Posterior cingulate gyrus (tissue), 11 donors: ENCODE data around the gene ACOXL.

Source experiments
- DNase-seq, 10 donors: peaks; one replicate each; pipeline versions ENCODE4 v3.0.0 to v3.0.0-alpha.2; 2020 to 2021; ENCODE audit warnings: mixed read lengths in 3 of 10
- intact Hi-C: fragments of 100-400 bp; cut with DNase I; formaldehyde crosslinking; loops from one replicate; pipeline ENCODE4 v1.15.1; 2023

ACOXL gene

DNA sequence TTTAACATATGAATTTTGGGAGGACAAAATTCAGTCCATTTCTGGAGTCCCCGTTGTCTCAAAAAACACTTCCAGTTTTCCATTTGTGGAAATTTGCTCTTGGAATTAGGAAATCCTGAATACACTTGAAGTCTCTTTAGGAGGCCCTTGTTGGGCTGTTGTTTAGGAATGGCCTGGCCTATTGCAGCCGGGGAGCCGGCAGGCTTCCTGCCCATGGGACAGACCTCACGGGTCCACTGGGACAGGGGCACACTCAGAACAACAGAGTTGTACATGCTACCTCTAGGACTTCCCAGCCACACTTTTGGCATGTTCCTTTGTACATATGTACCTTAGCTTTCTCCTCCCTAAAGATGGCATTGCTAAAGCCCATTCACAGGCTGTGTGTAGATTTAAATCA is 57.3 kb downstream of the ACOXL start:
- intact Hi-C loops: no loop called here
- no peak for DNase-seq

DNA sequence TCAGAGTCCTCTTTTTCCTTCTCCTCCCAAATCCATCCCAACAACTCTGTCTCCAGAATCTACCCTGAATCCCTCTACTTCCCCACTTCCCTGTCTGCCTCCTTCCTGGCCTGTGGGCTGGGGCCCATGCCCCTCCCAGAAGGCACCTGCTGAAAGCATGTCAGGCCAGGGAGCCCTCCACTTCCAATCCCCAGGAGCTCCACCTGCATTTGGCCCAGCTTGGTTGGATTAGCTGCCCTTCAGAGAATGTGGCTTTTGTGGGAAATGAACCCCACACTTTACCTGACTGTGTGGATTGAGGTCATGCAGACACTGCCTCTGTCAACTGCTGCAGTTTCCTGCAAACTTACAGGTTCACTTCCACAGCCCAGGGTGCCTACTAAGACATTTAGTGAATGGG is 58.5 kb downstream of the ACOXL start:
- peak in 1 of 10 donors; percentile 63 for DNase-seq
- intact Hi-C loops: no loop called here

GRCh38 chr2:110791435-110791834 is 59.1 kb downstream of the ACOXL start:
- intact Hi-C loops: no loop called here
- DNase-seq: no peak

- DNase-seq: no peak
- intact Hi-C loops: no loop called here
Measured at GRCh38 chr2:110793034-110793433, 60.7 kb downstream of the ACOXL start.

- intact Hi-C loops: no loop called here
- DNase-seq: no peak
Measured at GRCh38 chr2:110794390-110794789, 62.0 kb downstream of the ACOXL start.

DNA sequence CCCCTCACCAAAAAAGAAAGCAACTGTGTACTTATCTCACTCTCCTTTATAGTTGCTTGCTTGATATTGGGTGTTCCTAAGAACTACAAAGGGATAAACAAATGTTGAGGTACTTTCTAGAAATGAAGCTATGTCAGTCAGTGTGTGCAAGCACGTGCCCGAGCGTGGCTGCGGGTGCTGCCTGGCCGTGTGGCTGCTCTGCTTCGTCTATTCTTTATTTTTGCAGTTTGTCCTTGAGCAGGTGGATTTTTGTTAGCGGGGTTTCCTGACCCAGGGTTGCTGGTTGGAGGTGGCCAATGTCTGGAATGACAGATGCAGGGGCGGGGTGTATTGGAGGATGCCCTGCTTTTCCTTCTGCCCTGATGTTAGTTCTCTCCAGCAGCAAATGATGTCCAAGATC is 62.6 kb downstream of the ACOXL start:
- no peak for DNase-seq
- intact Hi-C loops: no loop called here

DNA sequence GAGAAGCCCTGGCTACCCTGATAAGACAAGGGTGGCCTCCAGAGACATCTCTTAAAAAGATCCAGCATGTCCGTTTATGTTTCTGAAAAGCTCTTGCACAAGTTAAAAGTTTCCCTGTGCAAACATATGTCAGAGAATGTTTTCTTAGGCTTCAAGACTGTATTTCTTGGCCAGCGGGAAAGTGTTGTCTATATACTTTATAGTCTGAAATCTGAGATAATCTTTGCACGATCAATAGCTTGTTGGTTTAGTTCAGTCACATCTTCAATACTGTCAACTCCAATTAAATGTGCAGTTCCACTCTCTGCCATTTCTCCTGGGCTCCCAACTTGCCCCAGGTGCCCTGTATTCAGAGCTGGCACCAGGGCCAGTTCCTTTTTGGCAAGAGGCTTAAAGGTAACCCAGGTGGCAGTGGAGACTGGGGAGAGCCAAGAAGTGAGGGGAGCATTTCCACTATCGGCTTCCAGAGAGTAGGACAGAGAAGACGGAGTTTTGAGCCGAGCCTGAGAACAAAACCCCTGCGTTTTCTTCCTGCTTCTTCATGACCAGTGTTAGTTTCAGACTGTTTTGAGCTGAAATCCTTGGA is 64.4 kb downstream of the ACOXL start:
- intact Hi-C loops: no loop called here
- no peak for DNase-seq

- DNase-seq: no peak
- intact Hi-C loops: no loop called here
Measured at GRCh38 chr2:110799376-110799775, 67.0 kb downstream of the ACOXL start.

DNA sequence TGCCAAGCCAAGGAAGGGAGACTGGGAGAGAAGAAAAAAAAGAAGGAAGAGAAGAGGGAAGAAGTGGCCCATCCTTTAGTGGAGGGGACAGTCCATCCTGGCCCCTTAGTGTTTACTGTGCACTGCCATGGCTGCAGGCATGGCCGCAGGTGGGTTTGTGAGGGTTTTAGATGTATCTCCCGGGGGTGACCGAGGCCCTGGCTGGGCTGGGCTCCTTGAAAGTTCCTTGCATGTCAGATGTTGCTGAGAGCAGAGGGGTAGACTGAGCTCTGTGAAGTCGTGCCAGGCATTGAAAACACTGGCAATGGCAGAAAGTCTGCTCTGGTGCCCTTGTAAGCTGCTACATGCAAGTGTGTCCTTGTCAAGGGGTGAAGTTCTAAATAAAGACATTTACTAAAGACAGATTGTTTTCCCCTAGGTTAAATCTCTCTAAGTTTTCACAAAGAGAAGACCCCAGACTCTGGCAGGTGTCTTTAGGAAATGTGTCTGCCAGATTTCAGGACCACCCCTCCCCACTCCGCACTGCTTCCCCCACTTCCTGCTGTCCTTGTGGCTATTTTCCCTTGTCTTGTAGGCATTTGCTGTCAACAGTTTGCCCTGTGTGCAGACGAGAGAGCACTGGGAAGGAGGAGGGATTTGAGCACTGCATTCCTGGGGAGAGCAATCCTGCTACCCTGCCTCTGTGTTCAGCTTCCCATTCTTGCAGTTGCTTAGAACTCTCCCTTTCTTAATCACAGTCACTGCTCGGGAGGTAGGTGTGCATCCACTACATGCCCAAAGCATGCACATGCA is 68.4 kb downstream of the ACOXL start:
- intact Hi-C loops: no loop called here
- no peak for DNase-seq

- intact Hi-C loops: no loop called here
- DNase-seq: no peak
Measured at GRCh38 chr2:110802208-110802932, 70.0 kb downstream of the ACOXL start.

GRCh38 chr2:110804433-110804832 is 72.1 kb downstream of the ACOXL start:
- no peak for DNase-seq
- intact Hi-C loops: no loop called here

GRCh38 chr2:110804915-110805314 is 72.5 kb downstream of the ACOXL start:
- intact Hi-C loops: no loop called here
- DNase-seq: no peak

DNA sequence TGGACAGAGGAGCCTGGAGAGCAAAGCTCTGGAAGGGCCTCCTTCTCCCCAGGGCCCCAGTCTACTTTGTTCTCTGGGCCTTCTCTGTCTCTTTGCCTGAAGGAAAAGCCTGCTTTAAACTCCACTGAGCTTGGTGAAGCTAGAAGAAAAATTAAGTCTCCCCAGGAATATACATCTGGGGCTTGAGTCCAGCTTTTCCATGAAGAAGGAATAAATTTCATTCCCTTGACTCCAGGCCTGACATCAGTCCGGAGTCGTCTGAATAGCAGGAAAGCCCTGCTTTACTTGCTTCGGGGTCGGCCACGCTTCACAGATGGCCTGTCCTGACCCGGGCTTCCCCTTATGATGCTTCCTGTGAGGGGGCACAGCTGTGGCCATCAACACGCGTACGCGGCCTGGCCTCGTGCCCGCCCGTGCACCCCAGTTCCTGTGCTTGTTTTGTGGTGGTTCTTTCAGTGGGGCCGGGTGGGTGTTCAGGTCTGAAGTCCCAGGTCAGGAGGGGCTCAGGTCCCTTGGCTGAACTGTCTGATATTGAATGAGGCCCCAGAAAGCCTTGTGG is 73.6 kb downstream of the ACOXL start:
- no peak for DNase-seq
- intact Hi-C loops: no loop called here

GRCh38 chr2:110807522-110807921 is 75.1 kb downstream of the ACOXL start:
- intact Hi-C loops: no loop called here
- no peak for DNase-seq

- intact Hi-C loops: loop anchor here (5.0 kb wide), 1 partner anchor 307 kb away; no protein-coding TSS in a partner anchor
- no peak for DNase-seq
Measured at GRCh38 chr2:110810404-110810803, 78.0 kb downstream of the ACOXL start.

DNA sequence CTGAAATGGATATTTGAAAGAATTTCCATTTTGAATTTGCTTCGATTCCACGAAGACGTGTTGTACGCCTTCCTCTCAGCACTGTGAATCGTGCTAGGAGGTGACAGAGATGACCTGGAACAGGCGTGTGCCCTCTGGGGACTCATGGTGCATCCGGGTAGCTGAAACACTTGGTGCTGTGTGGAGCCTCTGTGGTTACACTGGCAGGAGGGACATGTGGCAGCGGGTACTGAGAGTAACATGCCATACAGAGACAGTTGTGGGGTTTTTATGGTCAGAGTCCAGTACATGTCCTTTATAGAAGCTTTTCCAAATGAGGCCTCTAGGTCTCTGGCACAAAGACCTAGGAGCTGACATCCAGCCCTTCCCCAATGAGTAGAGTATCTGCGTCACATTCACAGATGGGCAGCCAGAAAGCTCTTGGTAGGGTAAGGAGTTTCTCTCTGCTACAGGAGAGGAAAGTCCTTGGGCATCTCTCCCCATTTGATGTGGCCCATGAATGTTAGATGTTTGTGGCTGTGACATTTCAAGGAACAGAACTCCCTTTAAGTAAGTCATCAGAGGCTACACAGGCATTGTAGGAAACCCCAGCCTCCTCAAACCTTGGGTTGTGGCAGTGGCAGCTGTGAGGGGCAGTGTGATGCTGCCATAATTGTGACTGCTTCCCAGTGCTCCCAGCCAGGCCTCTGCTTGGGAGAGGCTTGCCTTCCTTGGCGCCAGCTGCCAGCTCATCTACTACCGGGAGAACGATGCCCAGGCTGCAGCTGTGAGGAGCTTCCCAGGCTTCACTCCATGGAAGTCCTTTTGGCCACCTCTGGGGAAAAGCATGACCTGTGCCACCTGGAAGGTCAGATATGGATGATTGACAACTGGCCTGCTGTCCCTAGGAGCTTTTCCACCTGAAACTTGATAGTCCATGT is 80.6 kb downstream of the ACOXL start:
- intact Hi-C loops: loop anchor here (5.0 kb wide), 1 partner anchor 304 kb away; no protein-coding TSS in a partner anchor
- DNase-seq: no peak

DNA sequence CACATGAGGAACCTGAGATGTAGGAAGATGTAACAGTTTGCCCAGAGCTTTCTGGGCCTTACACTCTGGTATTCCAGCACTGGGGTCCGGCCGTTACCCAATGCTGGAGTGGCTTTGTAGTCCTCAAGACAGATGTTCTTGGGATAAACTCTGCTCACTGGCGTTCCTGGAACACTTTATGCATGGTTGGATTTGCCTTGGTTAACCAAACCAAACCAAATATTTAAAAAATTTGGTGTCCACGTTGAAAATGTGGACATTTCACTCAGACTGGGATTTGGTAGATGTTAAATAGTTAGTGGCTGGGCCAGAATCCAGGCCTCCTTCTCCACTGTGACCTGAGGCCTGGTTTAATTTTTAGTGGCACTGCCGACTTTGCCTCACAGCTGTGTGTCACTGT is 81.5 kb downstream of the ACOXL start:
- intact Hi-C loops: loop anchor here (5.0 kb wide), 1 partner anchor 303 kb away; no protein-coding TSS in a partner anchor
- DNase-seq: no peak

DNA sequence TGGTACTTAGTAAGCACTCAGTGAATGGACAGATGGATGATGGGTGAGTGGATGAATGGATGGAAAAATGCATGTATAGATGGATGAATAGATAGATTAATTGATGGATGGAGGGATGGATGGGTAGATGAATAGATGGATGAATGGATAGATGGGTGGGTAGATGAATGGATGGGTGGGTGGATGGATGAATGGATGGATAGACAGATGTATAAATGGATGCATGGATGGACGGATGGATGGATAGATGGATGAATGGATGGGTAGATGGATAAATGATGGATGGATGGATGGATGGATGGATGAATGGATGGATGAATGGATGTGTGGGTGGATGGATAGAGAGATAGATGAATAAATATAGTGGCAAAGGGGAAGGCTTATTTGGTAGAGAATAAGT is 83.6 kb downstream of the ACOXL start:
- DNase-seq: no peak
- intact Hi-C loops: no loop called here

DNA sequence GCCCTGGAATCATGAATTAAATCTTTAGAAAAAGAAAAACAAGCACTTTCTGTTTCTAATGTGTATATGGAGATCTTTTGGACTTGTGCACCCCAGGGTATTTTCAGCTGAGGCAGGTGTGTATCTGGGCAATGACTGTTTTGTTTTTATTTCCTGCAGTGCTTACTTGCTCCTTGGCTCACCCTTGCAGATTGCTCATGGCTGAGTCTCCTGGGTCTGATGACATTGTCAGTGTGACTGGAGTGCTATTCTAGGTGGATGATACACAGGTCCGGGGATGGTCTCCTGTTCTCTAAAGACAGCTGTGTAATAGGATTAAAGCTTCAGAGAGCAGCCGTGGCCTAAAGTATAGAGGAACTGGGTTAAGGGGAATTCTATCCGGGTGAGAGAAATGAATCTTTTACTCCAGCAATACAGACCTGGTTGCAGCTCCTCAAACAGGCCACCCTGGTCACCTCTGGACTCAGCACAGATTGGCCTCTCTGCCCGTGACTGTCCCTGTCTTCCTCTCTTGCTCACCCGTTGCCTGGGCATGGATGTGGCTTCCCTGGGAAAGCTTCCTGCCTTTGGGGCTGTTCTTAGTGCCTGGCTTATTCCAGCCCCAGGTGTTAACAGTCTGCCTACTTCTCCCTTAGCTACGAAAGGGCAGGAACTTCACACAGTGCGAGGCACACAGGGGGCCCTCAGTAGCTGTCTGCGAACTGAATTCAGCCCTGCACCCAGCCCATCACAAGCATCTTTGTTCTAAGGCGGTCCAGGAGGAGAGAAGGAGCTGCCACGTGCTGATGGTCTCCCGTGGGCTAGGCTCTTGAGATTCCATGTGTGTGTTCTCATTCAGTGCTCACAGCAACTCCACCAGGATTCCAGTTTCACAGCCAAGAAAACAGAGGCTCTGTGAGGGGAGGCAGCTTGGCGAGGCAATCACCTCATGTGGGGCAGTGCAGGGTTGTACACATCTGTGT is 84.3 kb downstream of the ACOXL start:
- DNase-seq: no peak
- intact Hi-C loops: no loop called here
